ENCODE measurements around the gene CELSR1. TPM values are rescaled to one million over a fixed set of nuclear protein-coding genes. Genes with fewer than 3 reads are reported as not detected.

CELSR1 gene
- total and polyA plus RNA-seq, 2 donors (not counting 1 experiment from before 2014, with no cell fraction given) = 30.2 to 34.8 TPM

DNA sequence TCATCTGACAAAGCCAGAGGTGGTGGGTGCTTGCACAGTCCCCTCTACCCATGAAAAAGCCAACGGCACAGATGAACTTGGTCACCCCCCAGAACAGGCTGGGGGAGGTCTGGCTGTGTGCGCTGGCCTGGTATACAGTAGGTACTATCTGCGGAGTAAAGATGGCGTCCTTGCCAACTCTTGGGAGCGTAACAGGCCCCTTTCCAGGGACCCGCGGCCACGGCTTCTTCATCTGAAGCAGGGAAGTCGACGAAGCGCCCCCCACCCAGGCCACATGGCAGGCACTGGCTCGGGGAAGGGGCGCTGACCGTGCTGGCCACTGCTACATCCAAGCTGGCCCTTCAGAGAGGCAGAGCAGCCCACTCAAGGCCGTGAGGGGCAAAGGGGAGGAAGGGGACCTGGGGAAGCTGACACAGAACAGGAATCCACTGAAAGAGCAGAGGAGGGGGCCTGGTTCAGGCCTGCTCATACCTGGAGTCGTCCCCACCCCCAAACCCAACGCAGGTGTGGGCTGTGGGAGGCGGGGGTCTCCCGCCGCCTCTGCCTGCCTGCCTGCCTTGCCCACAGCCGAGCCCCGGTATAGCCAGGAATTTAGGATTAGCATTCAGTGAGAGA, 75.7 kb downstream of the CELSR1 start:
- Histone ChIP-seq H3K79me2 (ENCODE audit: control insufficient read depth, insufficient read depth, low read length) (no peaks in the 10 kb centered on the region), H3K4me1 (ENCODE audit: control insufficient read depth in 2 of 2, insufficient read depth in 2 of 2, low read length in 2 of 2) (peaks cover 0 to 6% of the 10 kb centered on the region in 2 donors), H2AFZ (ENCODE audit: insufficient read depth, low read depth, low read length, poor library complexity, severe bottlenecking) (no peak overlapping the region), H3K27me3 (replicated peaks in 1 of 4; ENCODE audit: control extremely low read depth in 1 of 4, control insufficient read depth in 3 of 4, insufficient read depth in 4 of 4, low read length in 3 of 4) (peaks cover 0 to 14% (median 0%) of the 10 kb centered on the region in 4 experiments), H3K9me3 (ENCODE audit: control extremely low read depth in 1 of 3, control insufficient read depth in 2 of 3, insufficient read depth in 1 of 3, low read length in 2 of 3) (peaks cover 0 to 5% (median 0%) of the 10 kb centered on the region in 3 donors), H3K4me3 (ENCODE audit: control extremely low read depth in 1 of 5, extremely low read depth in 1 of 5, insufficient read depth in 1 of 5, low read depth in 2 of 5, low read length in 4 of 5) (no peak overlapping the region), H3K27ac (ENCODE audit: low read length in 2 of 2) (no peak overlapping the region), H3K9ac (ENCODE audit: low read length) (no peak overlapping the region), H3K4me2 (replicated peaks; ENCODE audit: low read depth, low read length, poor library complexity, severe bottlenecking) (no peak overlapping the region), H4K20me1 (ENCODE audit: control insufficient read depth, insufficient read depth, low read length, poor library complexity, severe bottlenecking) (no peaks in the 10 kb centered on the region), H3K36me3 (replicated peaks in 1 of 2; ENCODE audit: control extremely low read depth in 1 of 2, control insufficient read depth in 1 of 2, extremely low read depth in 1 of 2, insufficient read depth in 2 of 2, low read length in 1 of 2) (no peaks in the 10 kb centered on the region)
- Mint-ChIP-seq H3K27me3 (peaks cover 22% of the 10 kb centered on the region), H3K27ac (no peak overlapping the region), H3K4me3 (no peak overlapping the region), H3K9me3 (ENCODE audit: insufficient read depth) (no peaks in the 10 kb centered on the region), H3K4me1 (peaks cover under 1% of the 10 kb centered on the region)
- DNase-seq (no peak), ATAC-seq (ENCODE audit: low read depth) (no peak)
- intact Hi-C loops (cut with micrococcal nuclease) = no loop called here
- ChIA-PET POLR2A (interaction anchor here (0.7 kb wide), 1 partner anchor 86 kb away, joined by 4 read pairs; no protein-coding TSS in a partner anchor), CTCF (no interaction called here)
- 93% methylated on average over 20 of the region's 22 CpGs for WGBS (ENCODE audit: insufficient coverage)
- no peak for TF ChIP-seq EZH2 (IDR thresholded peaks at IDR 0.05; ENCODE audit: borderline replicate concordance, insufficient read depth, low read depth, low read length, poor library complexity, severe bottlenecking)
- TF ChIP-seq, protein P1, sequence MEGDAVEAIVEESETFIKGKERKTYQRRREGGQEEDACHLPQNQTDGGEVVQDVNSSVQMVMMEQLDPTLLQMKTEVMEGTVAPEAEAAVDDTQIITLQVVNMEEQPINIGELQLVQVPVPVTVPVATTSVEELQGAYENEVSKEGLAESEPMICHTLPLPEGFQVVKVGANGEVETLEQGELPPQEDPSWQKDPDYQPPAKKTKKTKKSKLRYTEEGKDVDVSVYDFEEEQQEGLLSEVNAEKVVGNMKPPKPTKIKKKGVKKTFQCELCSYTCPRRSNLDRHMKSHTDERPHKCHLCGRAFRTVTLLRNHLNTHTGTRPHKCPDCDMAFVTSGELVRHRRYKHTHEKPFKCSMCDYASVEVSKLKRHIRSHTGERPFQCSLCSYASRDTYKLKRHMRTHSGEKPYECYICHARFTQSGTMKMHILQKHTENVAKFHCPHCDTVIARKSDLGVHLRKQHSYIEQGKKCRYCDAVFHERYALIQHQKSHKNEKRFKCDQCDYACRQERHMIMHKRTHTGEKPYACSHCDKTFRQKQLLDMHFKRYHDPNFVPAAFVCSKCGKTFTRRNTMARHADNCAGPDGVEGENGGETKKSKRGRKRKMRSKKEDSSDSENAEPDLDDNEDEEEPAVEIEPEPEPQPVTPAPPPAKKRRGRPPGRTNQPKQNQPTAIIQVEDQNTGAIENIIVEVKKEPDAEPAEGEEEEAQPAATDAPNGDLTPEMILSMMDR (IDR thresholded peaks at IDR 0.05) = no peak

DNA sequence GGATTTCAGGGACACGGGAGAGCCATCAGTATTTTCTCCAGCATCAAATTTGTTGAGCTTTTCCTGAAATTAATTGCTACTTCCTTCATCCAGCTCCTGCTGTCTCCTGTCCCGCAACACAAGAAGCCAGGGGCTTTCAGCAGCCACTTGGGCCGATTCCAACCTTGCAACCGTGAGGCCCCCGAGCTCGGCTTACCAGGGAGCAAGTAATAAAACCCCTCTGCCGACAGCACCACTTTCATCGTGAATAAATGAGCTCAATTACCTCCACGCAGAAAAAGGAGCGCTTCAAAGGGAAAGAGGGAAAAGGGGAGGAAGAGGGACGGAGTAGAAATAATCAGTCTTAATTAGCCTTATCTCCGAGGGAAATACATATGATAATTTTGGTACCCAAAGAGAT, 76.6 kb downstream of the CELSR1 start:
- DNase-seq (no peak), ATAC-seq (ENCODE audit: low read depth) (no peak)
- Mint-ChIP-seq H3K4me3 (no peak overlapping the region), H3K4me1 (peaks cover 5% of the 10 kb centered on the region), H3K27ac (no peak overlapping the region), H3K27me3 (peaks cover 25% of the 10 kb centered on the region), H3K9me3 (ENCODE audit: insufficient read depth) (no peaks in the 10 kb centered on the region)
- H3K4me1 ChIP-seq (ENCODE audit: control insufficient read depth in 2 of 2, insufficient read depth in 2 of 2, low read length in 2 of 2) = peaks cover 0 to 6% of the 10 kb centered on the region in 2 donors
- H3K9me3 ChIP-seq (ENCODE audit: control extremely low read depth in 1 of 3, control insufficient read depth in 2 of 3, insufficient read depth in 1 of 3, low read length in 2 of 3) = no peaks in the 10 kb centered on the region
- peaks cover 0 to 13% (median 0%) of the 10 kb centered on the region in 4 experiments for H3K27me3 ChIP-seq (replicated peaks in 1 of 4; ENCODE audit: control extremely low read depth in 1 of 4, control insufficient read depth in 3 of 4, insufficient read depth in 4 of 4, low read length in 3 of 4)
- H3K9ac ChIP-seq (ENCODE audit: low read length) = no peak overlapping the region
- no peaks in the 10 kb centered on the region for H3K79me2 ChIP-seq (ENCODE audit: control insufficient read depth, insufficient read depth, low read length)
- CTCF ChIA-PET = no interaction called here
- POLR2A ChIA-PET = no interaction called here
- no peaks in the 10 kb centered on the region for H3K36me3 ChIP-seq (replicated peaks in 1 of 2; ENCODE audit: control extremely low read depth in 1 of 2, control insufficient read depth in 1 of 2, extremely low read depth in 1 of 2, insufficient read depth in 2 of 2, low read length in 1 of 2)
- no peak overlapping the region for H3K27ac ChIP-seq (ENCODE audit: low read length in 2 of 2)
- H4K20me1 ChIP-seq (ENCODE audit: control insufficient read depth, insufficient read depth, low read length, poor library complexity, severe bottlenecking) = no peaks in the 10 kb centered on the region
- intact Hi-C loops (cut with micrococcal nuclease) = no loop called here
- TF ChIP-seq, protein P1 (IDR thresholded peaks at IDR 0.05) = no peak
- TF ChIP-seq EZH2 (IDR thresholded peaks at IDR 0.05; ENCODE audit: borderline replicate concordance, insufficient read depth, low read depth, low read length, poor library complexity, severe bottlenecking) = no peak
- no peak overlapping the region for H3K4me2 ChIP-seq (replicated peaks; ENCODE audit: low read depth, low read length, poor library complexity, severe bottlenecking)
- H2AFZ ChIP-seq (ENCODE audit: insufficient read depth, low read depth, low read length, poor library complexity, severe bottlenecking) = no peak overlapping the region
- 89% methylated on average over 8 of the region's 12 CpGs for WGBS (ENCODE audit: insufficient coverage)
- H3K4me3 ChIP-seq (ENCODE audit: control extremely low read depth in 1 of 5, extremely low read depth in 1 of 5, insufficient read depth in 1 of 5, low read depth in 2 of 5, low read length in 4 of 5) = no peak overlapping the region
